ENCODE results near the gene C1R. TPM values are rescaled to one million over a fixed set of nuclear protein-coding genes. Genes with fewer than 3 reads are reported as not detected.

Gene C1R
- total RNA-seq, 1 donor from 2014 or later = 1,046 TPM

- Histone ChIP-seq H3K27me3 (no peaks in the 10 kb centered on the region), H3K4me1 (peaks cover 3 to 9% of the 10 kb centered on the region in 2 donors), H3K36me3 (peaks cover 0 to 14% of the 10 kb centered on the region in 2 donors), H3K27ac (no peak overlapping the region), H3K9me3 (no peaks in the 10 kb centered on the region), H3K4me3 (no peak overlapping the region)
- TF ChIP-seq, protein P1, sequence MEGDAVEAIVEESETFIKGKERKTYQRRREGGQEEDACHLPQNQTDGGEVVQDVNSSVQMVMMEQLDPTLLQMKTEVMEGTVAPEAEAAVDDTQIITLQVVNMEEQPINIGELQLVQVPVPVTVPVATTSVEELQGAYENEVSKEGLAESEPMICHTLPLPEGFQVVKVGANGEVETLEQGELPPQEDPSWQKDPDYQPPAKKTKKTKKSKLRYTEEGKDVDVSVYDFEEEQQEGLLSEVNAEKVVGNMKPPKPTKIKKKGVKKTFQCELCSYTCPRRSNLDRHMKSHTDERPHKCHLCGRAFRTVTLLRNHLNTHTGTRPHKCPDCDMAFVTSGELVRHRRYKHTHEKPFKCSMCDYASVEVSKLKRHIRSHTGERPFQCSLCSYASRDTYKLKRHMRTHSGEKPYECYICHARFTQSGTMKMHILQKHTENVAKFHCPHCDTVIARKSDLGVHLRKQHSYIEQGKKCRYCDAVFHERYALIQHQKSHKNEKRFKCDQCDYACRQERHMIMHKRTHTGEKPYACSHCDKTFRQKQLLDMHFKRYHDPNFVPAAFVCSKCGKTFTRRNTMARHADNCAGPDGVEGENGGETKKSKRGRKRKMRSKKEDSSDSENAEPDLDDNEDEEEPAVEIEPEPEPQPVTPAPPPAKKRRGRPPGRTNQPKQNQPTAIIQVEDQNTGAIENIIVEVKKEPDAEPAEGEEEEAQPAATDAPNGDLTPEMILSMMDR (IDR thresholded peaks at IDR 0.05) = no peak
- intact Hi-C loops (cut with DNase I) = loop anchor here (2.0 kb wide), 1 partner anchor 167 kb away; the partner anchor contains the start of gene C12orf57
- no peak for DNase-seq (ENCODE audit: low spot score in 2 of 2)
Observed at GRCh38 chr12:7112041-7112440, 19.8 kb upstream of the C1R start.

- peaks cover 3 to 13% of the 10 kb centered on the region in 2 donors for H3K4me1 ChIP-seq
- TF ChIP-seq, protein P1 (IDR thresholded peaks at IDR 0.05) = no peak
- DNase-seq (ENCODE audit: low spot score in 2 of 2) = no peak
- H3K36me3 ChIP-seq = peaks cover 0 to 7% of the 10 kb centered on the region in 2 donors
- H3K4me3 ChIP-seq = no peak overlapping the region
- H3K27ac ChIP-seq = no peak overlapping the region
- no peaks in the 10 kb centered on the region for H3K9me3 ChIP-seq
- H3K27me3 ChIP-seq = no peaks in the 10 kb centered on the region
- intact Hi-C loops (cut with DNase I) = no loop called here
Observed at GRCh38 chr12:7110661-7111060, 18.4 kb upstream of the C1R start.

- H3K27ac ChIP-seq = peak overlapping the region; percentile 91 to 93
- H3K9me3 ChIP-seq = no peaks in the 10 kb centered on the region
- H3K36me3 ChIP-seq = no peaks in the 10 kb centered on the region
- H3K4me3 ChIP-seq = peak overlapping the region in 1 of 2 donors; percentile 81
- intact Hi-C loops (cut with DNase I) = loop anchor here (1.0 to 5.0 kb wide), 6 partner anchors 17 to 237 kb away; partner anchors contain the start of genes C1R, C1S, EMG1 and LPCAT3
- TF ChIP-seq, protein P1 (IDR thresholded peaks at IDR 0.05) = no peak
- no peak for DNase-seq (ENCODE audit: low spot score in 2 of 2)
- H3K27me3 ChIP-seq = no peaks in the 10 kb centered on the region
- H3K4me1 ChIP-seq = peaks cover 3 to 13% of the 10 kb centered on the region in 2 donors
Observed at GRCh38 chr12:7109572-7109920, 17.3 kb upstream of the C1R start.

DNA sequence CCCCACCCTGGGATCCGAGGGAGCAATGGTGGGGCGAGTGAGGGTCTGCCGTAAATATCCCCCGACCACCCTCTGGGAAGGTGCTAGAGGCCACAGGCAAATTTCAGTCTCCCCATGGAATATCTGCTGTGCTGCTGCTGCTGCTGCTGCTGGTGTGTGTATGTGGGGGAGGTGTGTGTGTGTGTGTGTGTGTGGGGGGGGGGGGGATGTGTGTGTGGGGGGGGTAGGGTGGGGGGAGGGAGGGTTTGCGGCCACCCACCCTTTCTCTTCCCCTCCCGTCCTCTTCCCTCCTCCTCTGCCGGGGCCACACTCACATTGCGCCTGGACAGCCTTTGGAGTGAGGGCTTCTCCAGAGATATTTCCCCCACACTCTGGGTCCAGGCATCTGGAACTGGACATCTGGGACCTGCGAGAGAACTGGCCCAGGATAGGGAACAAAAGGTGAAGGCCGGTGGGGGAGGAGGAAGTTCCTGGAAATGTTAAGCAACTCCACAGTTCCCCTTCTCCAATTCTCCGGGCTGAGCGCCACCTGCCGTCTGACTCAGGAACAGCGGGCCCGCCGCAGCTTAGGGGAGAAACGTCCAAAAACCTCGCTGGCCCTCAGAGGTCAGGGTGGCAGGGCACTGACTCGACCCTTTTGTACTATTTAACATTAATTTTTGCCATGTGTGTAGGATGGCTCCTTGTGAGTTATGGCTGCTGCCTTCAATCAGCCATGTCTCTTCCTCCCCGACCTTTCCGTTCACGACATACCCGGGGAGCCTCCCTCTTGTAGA, 16.7 kb upstream of the C1R start, which contains the start of gene C1RL:
Gene C1RL, minus strand, starts transcription at position 419 of the 776 bp plus-strand sequence. Its CDS starts 34 bp downstream, at position 385.
- DNase-seq (ENCODE audit: low spot score in 2 of 2) = peak; percentile 73 to 97
- intact Hi-C loops (cut with DNase I) = loop anchor here (1.0 to 5.0 kb wide), 6 partner anchors 17 to 237 kb away; partner anchors contain the start of genes C1R, C1S, EMG1 and LPCAT3
- Histone ChIP-seq H3K4me3 (peak within 1 kb of the TSS; percentile 59 to 81), H3K4me1 (peaks cover 3 to 13% of the 10 kb centered on the region in 2 donors), H3K27ac (peak within 1 kb of the TSS; percentile 91 to 93), H3K27me3 (no peaks in the 10 kb centered on the region), H3K9me3 (no peaks in the 10 kb centered on the region), H3K36me3 (peaks cover 0 to 5% of the 10 kb centered on the region in 2 donors)
- TF ChIP-seq, protein P1 (IDR thresholded peaks at IDR 0.05) = peak; percentile 95 to 100 (median 96)

DNA sequence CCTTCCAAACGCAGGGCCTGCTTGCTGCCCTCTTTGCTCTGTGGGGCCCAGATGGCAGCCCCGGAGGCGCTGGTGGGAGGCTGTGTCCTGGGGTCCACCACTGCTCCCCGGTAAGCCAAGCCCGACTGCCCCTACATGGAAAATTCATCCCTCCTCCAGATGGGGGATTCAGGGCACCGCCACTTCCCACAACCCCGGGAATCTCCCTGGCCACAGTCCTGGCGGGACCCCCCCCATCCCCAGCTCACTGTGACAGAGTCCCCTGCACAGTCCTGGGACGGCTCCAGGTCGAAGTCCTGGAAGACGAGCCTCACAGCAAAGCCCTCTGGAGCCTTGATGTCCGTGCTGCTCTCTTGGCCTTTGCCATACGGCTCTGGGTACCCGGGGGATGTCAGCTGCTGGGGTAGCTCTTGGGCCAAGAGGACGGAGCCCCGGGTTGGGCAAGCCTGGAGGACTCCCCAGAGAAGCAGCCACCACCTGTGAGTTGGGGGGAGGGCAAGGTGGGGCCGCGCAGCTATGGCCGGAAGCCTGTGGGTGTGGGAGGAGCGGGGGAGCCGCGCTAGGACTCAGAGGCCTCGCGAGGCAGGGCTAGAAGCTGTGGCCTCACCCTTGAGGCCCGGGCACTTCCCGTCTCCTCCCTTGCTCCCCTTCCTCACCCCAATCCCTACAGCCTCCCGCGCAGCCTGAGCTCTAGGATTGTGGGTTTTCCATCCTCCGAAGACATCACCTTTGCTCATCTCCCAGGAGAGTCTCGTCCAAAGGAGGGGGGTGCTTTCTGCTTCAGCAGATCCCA, 16.0 kb upstream of the C1R start:
- H3K36me3 ChIP-seq = peaks cover 0 to 9% of the 10 kb centered on the region in 2 donors
- intact Hi-C loops (cut with DNase I) = loop anchor here (2.0 to 5.0 kb wide), 3 partner anchors 89 to 236 kb away; partner anchors contain the start of genes EMG1, LPCAT3, PHB2 and SPSB2
- H3K4me3 ChIP-seq = peak overlapping the region; percentile 59 to 81
- H3K27ac ChIP-seq = peak overlapping the region; percentile 91 to 93
- H3K9me3 ChIP-seq = no peaks in the 10 kb centered on the region
- TF ChIP-seq, protein P1 (IDR thresholded peaks at IDR 0.05) = no peak
- peaks cover 3 to 13% of the 10 kb centered on the region in 2 donors for H3K4me1 ChIP-seq
- peak; percentile 45 to 86 for DNase-seq (ENCODE audit: low spot score in 2 of 2)
- H3K27me3 ChIP-seq = no peaks in the 10 kb centered on the region
